Measurements from ENCODE around the gene KLHL34.
A peak's percentile ranks its signal among the peaks of the same experiment; 100 is the strongest.

Gene KLHL34

GRCh38 chrX:21655901-21656586, 2.1 kb downstream of the KLHL34 start:
- DNase-seq = peak; percentile 5

DNA sequence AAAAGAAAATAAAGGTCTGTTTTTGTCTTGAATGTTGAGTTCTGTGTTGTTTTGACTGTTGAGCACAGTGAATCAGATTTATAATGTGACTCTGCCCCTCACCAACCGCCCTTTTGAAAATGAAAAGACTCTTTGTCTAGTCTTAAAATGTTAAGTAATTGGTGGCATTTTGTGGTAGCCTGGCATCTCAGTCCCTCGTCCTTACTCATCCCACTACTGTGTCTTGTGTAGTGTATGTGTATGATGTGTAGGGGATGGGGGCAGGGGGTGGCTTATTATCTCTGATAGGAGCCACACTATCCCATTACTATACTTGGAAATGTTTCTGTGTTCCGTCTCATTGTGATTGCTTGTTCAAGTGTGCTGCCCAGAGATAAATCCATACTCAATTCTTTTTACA, 12.2 kb downstream of the KLHL34 start:
- no peak for DNase-seq

GRCh38 chrX:21645431-21645830, 12.7 kb downstream of the KLHL34 start:
- no peak for DNase-seq

DNA sequence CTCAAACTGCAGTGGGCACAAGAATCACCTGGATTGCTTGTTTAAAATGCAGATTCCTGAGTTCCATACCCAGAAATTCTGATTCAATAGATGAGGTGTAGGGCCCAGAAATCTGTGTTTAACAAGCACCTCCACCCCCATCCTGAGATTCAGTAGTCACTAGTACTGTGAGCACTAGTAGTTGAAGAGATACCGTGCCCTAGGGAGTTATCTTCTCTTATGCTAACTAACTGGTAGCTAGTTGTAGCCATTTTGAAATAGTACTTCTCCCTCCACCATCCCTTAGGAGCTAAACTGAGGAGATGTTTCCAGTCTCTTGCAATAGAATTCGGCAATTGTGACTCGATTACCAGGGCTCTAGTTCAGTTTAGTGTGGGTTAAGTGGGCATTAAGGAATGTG, 18.4 kb downstream of the KLHL34 start:
- no peak for DNase-seq

GRCh38 chrX:21638311-21638710, 19.8 kb downstream of the KLHL34 start:
- DNase-seq = no peak

DNA sequence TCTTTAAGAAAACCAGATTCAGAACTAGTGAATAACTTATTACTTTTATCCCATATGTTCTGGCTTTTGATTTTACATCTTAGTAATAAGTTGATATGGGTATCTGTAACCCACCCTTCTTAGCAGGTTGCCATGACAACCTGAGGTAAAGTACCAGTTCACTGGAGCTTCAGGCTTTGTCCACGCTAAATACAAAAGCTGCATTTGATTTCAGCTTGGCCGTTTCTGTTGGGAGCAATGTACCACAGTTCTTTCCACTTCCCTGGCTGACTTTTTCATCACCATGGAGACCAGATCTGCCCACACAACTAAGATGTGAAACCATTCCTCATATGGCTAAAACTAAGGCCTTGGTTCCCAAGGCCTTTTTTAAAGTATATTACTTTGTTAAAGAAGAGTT, 26.1 kb downstream of the KLHL34 start:
- DNase-seq = no peak

DNA sequence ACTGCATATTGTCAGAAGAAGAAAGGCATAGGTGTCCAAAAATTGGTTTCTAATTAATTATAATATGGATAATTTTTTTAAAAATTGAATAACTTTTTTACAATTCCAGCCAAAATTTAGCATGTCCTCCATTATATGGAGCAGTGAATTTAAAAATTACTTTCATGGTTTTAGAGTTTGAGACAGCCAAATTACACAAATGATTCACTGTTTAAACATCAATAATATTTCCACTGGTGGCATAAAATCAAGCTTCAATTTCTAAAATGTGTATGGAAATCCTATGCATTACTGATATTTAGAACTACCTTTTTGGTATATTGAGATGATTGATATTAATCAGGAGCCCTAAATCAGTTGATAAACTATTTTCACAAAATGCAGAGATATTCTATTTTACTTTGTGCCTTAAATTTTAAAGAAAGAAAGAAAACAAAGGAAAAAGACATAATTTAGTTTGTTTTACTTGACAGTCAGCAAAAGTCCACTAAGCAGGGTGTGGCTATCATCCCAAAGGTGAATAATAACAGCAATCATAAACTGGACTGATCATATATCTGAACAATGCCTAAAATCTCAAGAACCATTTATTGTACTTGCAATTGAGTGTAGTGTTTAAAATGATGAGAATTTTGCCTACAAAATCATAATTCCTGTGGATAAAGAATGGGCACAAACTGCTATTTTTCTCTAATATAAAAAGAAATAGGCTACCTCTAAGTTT, 34.2 kb downstream of the KLHL34 start:
- DNase-seq = no peak

DNA sequence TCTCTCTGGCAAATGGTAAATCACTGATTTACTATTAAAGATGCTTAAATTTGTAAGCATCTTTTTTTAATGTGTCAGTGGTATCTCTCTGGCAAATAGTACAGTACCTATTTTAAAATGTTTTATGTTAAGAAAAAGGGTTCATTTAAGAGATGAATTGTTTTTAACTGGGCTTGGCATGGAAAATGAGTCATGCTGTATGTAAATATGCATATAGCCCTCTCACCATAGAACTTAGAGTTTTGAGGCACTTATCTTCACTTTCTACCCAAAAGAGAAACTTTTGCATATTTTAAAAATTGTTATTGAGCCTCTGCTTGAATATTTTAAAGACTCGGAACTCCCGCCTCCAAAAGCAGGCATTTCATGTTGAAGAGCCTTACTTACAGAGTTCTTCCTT, 37.9 kb downstream of the KLHL34 start:
- no peak for DNase-seq

- no peak for DNase-seq
These were observed 41.7 kb downstream of the KLHL34 start for GRCh38 chrX:21616386-21616785.

DNA sequence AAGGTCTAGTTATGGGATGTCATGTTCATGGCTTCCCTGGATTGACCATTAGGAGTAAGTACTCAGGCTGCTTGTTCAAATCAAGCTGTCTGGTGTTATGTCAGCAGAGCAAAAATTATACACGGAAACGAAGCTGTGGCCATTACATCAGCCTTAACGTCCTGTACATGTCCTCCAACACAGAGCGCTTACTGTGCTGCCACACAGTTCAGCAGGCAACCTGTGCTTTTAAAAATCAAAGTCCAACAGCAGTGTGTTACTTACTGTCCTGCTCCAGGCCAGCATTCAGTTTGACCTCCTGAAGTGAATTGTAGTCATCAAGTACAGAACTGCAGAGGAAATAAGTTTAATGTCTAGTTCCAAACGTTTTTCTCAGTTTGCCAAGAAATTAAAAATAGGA, 46.0 kb downstream of the KLHL34 start:
- DNase-seq = no peak

DNA sequence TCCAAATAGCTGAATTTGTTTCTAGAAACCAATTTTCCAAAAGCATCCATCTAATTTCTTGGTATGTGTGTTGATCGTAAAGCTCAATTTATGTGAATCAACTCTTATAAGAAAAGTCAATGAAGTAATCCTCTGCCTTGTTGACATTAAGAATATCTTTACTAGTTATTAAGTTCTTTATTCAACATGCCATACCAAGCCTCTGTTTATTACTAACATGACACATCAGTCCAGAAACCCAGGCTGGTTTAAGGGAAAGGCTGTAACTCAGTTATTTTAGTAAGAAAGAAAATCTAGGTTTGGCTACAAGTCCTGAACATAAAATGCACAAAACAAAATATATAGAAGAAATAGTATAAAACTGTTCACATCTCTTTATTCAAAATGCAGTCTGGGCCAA, 48.0 kb downstream of the KLHL34 start:
- DNase-seq = no peak

DNA sequence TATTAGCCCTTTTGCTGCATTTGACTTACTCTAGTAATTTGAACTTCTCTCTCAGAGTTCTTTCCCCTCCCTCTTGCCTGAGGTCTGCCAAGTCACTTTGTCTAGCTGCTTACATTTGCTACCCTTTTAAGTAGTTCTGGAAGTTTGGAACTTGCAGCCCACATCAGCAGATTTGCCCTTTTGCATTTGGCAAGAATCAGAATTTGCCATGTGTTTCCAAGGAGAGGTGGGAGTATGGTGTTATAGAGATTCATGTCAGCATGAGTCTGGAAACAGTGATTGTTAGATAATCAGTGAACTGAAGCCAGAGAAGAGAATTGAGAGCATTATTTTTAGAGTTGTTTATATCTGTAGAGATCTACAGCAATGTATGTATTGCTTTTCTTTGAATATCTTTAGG, 52.1 kb downstream of the KLHL34 start:
- DNase-seq = no peak
